Fibroblast of lung (primary cell): ENCODE data around the gene WDR83.

Experiments used
- CTCF ChIP-seq, 2 donors: IDR thresholded peaks in 1 of 2; conservative IDR thresholded peaks in 1 of 2; 1 replicate in 1 of 2; 2 replicates in 1 of 2; pipeline ENCODE4 v1.5.1; 2011 to 2012; ENCODE audit warnings: low read length in 2 of 2, control low read depth in 1 of 2, inconsistent platforms in 1 of 2, low read depth in 1 of 2, mild to moderate bottlenecking in 1 of 2
- EZH2 ChIP-seq: IDR thresholded peaks from 2 replicates; pipeline ENCODE4 v1.5.1; 2012; ENCODE audit warnings: low read length, control low read depth, mild to moderate bottlenecking; ENCODE audit errors: missing control alignments

- no peak for TF ChIP-seq CTCF (conservative IDR thresholded peaks at IDR 0.05 in 1 of 2, IDR thresholded peaks at IDR 0.05 in 1 of 2; ENCODE audit: low read depth in 1 of 2, low read length in 2 of 2)
- no peak for TF ChIP-seq EZH2
Measured at GRCh38 chr19:12715929-12716328, 49.3 kb downstream of the WDR83 start.
